Measurements from ENCODE around the gene CBX3.
"Not testable (repeated sequence)": the region's sequence is repeated elsewhere in the genome, so short reads cannot be mapped to it uniquely, and the experiment has no call there.

GRCh38 chr7:26163804-26164203 lies 37.7 kb upstream of the CBX3 start:
- TF ChIP-seq CTCF (IDR thresholded peaks at IDR 0.05; ENCODE audit: insufficient read depth, low read depth, low read length); EZH2 (IDR thresholded peaks at IDR 0.05; ENCODE audit: insufficient read depth, low read length): not testable (repeated sequence)
